C1 segment of cervical spinal cord (tissue), 14 donors: ENCODE results near the gene UQCRC1.

Source experiments
- DNase-seq, 14 donors: peaks; one replicate each; lab custom pipeline; 2025; lab: John Stamatoyannopoulos, UW

UQCRC1 gene

DNA sequence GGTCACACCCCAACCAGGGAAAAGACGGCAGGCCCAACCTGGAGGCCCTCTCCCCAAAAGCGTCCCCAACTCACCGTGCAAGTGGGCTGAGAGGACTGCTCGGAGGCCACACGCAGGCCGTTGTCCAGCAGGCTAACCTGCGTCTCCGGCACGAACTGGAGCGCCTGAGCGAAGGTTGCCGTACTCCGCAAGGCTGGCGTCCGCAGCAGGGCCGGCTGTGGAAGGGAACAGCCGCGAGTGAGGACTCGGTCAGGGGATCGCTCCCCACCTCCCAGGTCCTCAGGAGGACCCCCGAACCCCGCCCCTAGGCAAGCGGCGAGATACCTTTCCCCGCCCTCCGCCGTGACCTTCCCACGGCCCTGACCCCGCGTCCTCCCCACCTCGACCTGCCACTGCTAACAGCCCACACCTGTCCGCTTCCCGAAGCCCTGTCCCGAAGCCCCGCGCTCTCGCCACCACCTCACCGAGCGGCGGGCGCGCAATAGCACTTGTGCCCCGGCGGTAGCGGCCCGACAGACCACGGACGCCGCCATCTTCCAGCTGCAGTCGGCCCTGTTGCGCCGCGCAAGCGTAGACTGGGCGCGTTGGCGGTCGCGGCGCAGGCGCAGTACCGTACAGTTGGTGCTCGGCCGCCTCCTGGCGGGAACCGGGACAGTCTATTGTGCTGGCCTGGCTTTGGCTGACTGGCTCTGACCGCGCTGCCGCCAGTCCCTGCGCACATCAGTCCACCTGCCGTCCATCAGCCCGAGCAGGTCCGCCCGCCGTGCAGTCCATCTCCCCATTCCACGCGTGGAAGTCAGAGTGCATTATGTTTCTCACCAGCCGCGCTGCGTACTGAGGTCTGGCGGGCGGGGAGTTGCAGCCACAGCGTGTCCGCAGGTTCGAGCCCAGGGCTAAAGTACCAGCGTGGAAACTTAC, at the start of gene UQCRC1:
Gene UQCRC1 (minus strand): TSS at position 559 of the 918 bp plus-strand sequence. CDS start 26 bp downstream, at position 533.
- peak; percentile 37 to 93 (median 85) for DNase-seq

DNA sequence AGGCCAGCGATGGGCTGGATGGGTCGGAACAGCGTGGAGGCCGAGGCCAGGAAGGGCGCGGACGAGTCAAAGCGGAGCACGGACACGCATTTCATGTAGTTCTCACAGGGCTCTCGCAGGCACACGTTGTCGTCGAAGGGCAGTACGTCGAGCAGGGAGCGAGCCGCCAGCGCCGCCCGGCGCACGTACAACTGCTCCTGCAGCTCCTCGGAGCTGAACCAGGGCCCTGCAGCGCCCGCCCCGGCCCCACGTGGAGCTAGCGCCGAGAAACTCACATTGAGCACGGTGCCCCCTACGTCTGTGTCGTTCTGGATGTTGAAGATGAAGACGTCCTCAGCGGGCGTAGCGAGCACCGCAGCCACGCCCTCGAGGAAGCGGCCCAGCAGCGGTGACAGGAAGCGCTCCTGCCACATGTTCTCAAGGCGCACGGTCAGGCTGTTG, 47.4 kb upstream of the UQCRC1 start:
- no peak for DNase-seq

DNA sequence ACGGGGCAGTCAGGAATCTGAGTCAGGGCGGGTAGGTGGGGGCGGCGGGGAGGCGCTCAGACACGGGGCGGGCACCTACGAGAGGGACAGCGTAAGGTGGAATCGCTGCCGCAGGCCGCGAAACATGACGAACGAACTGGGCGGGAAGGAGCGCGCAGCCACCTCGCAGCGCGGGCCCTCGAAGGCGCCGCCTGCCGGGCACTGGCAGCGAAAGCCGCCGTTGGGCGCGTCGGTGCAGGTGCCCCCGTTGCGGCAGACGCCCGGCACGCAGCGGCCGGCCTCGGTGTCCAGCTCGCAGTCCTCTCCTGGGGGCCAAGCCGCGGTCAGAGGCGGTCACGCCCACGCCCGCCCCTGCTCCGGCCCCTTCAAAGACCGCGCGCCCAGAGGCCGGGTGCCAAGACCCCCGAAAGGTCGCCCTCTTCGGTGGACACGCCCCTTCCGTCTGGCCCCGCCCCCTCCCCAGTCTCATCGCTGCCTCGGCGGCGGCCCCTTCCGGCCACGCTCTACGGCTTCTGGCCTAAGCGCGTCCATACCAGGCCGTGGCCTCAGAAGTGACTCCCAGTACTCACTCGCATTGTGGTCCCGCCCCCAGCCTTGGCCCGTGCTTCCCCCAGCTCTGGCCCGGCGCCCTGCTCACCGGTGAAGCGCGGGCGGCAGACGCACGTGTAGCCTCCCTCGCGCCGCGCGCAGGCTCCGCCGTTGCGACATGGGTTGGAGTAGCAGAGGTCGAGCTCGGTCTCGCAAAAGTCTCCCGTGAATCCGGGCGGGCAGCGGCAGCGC, 46.8 kb upstream of the UQCRC1 start:
- DNase-seq = peak in 11 of 14 donors; percentile 11 to 58 (median 30)

DNA sequence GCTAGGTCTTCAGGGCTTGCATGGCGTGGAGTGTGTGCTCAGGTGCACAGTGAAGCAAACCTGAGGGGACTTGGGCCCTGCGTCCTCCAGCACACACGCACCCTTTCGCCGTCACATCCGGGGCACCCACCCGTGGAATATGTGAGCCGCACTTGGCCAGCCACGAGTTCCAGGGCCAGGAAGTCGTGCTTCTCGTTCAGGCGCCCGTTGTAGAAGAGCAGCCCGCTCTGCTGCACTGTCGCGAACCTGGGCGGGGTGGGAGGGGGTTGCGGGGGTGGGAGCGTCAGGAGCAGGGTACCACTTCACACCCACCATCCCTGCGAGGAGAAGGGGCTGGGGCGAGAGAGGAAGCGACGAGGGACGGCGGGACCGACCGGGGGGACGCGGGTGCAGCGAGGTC, 46.2 kb upstream of the UQCRC1 start:
- no peak for DNase-seq

DNA sequence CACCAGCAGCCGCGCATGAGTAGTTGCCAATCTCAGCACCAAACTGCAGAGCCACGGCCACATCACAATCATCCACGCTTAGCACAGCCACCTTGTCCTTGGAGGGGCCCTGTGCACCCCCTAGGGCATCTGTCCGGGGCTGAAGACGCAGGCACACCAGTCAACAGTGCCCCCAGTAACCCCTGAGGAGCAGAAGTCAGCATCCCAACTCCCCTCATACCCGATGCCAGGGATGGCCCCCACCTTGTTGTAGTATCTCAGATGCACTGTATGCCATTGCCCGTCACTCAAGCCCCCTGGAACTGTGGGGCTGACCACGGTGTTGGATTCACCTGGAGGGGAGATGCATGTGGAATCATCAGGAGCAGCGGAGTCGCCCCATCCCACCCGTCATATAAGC, 45.6 kb upstream of the UQCRC1 start:
- no peak for DNase-seq

DNA sequence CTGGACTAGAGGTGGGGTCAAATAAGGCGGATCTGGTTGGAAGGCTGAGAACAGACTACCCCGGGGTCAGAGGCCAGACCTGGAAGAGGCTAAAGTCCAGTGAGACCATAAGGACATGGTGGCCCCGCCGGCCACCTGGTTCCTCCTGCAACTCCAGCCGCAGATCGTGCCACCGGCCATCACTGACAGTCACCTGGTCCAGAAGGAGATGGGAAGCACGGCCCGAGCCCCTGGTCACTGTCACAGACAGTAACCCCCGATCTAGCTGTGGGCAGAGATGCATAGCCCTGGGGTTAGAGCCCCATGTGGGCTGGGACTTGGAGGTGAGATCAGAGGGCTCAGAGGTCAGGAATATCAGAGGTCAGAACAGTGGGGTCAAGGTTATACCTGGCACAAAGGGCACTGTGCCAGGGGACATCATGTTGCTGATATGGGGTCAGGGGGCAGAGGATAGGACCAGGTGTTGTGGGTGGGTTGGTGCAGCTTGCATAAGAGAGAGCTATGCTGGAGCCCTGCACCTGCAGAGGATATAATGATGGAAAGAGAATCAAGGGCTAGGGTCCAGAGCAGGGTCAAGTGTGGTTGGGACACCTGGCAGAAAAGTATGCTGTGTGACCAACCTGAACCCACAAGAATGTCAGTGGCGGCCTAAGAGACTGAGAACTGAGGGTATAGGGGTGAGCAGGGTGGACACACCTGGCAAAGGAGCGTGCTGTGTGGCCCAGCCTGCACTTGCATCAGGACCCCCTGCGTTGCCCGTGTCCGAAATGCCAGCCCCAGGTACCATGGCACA, 43.7 kb upstream of the UQCRC1 start:
- DNase-seq = no peak

DNA sequence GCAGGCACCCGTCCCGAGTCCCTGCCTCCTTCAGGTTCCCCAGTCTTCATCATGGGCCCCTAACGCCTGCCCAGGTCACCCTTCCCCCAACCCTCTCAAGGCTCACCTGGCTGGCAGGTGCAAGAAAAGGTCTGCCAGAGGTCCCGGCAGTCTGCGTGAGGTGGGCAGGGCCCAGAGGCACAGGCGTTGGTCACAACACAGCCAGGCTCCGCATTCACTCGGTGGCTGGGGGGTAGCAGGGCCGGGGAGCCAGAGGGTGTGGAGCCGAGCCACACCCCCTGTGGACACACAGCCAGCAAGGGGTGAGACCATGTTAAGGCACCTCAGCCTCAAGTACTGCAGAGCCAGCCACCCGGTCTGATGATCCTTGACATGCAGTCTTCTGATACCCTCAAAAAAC, 42.3 kb upstream of the UQCRC1 start:
- DNase-seq = no peak

DNA sequence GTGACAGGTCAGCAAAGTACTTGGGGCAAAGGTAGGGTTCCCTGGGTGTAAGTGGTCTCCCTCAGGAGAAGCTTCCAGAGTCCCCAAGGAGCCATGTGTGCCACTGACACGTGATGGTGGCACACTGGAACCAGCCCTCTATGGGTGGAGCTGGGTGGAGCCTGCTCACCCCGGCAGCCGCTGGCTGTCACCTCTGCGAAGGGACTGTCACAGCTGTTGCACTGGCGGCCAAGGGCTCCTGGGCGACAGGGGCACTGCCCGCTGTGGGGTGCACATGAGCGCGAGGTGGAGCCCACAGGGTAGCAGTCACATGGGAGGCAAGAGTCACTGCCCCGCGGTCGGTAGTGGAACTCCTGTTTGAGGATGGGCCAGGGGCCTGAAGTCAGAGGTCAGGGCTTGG, 41.3 kb upstream of the UQCRC1 start:
- DNase-seq = no peak

DNA sequence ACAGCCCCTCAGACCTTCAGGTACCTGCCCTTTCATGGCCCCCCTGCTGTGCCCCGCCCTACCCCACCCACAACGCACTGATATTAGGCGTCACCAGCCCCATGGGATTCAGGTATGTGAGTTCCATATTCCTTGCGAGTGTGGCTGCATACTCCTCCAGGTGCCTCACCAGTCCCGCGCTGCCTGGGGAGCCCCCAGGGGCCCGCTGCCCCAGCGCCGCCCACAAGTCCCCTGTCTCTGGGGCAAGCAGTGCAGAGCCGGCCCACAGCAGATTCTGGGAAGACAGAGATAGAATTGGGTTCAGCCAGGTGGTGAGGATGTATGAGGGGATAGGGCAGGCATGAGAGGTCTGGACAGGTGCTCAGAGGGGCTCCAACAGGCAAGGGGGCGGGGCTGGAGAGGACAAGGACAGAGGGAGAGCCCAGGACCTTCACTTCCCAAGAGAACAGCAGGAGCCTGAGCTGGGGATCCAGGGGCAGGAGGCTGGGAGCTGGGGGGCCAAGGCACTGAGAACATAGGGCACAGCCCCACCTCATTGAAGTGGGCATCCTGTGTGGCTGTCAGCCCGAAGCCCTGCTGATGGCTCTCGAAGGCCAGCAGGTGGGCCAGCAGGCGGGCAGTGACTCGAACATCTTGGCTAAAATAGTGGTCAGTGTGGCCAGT, 38.9 kb upstream of the UQCRC1 start:
- DNase-seq = no peak

DNA sequence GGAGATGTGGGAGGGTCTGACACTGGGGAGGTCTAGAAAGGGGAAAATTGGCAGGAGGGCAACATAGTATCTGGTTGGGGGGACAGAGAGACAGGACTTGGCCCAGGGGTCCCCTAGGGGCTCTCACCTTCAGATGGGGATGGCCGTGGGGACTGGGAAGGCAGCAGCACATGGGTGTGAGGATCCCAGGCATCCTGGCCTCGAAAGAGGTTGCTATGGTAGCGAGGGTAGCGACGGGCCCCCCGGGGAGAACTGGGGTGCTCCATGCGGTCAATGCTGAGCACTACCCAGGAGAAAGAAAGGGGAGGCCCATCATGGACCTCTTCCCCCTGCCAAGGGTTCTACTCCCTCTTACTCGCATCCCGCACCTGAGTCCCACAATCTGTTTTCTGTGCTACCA, 38.3 kb upstream of the UQCRC1 start:
- DNase-seq = no peak

DNA sequence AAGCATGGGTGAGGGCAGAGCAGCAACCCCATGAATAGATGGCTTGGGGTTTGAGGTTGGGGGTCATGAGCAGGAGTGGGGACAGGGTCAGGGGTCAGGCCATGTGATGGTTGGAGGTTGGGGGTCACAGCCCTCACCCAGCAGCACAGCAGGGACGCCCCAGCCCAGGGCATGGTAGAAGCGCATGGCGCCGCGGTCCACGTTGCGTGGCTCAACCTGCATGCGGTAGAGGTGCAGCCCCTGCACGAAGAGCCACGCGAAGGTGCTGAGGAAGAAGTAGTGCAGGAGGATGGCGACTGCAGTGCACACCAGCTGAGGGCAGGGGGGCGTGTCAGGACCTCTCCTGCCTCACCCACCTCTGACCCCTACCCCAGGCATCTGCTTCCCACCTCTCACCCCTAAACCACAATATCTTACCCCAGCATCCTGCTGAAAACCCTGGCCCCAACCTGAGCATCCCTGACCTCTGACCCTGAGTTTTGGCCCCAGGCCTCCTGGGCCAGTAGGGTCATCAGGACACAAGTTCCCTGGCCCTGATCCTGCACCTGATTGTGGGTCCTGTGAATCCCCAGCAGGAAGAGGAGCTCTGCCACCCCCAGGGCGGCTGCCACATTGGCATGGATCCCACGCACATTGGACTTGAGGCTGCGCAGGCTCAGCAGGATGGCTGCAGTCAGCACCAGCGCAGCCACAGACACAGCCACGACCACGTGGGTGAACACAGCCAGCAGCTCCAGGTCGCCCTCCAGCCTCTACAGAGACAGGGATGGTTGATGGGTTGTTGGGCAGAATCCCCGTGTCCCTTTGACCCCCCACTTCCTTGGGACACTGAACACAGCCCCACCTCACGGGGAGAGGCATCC, 35.7 kb upstream of the UQCRC1 start:
- DNase-seq = no peak

DNA sequence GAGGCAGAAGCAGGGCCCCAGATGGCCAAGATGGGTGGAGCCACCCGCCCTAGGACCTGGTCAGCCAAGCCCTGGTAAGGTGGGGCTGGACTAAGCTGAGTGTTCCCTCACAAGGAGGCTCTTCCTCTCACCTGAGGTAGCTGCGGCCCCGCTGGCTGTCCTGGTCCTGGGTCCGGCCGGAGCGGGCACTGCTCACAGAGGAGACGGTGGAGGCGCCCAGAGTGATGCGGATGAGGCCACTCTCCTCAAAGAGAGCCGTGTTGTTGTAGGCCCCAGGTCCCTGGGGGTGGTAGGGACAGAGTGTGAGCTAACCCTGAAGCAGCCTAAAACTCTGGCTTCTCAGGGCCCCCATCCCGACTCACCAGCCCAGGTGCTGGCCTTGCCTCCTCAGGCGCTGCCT, 33.2 kb upstream of the UQCRC1 start:
- no peak for DNase-seq

DNA sequence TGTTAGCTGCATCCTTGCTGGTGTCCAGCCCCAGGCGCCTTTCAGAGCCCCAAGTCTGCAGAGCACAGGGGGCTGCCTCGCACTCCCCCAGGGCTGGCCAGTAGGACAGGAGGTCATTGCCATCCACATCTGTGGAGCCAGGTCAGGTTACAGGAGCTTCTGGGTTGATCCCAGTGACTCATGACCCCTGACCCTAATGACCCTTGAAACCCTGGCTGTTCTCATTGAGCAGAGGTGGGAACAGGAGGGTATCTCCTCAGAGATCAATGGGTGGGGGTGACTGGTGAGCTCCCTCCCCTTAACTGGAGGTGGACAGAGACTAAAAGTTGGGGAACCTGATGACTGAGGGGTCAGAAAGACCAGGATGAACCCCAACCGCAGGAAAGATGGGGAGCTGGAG, 31.9 kb upstream of the UQCRC1 start:
- DNase-seq = no peak

DNA sequence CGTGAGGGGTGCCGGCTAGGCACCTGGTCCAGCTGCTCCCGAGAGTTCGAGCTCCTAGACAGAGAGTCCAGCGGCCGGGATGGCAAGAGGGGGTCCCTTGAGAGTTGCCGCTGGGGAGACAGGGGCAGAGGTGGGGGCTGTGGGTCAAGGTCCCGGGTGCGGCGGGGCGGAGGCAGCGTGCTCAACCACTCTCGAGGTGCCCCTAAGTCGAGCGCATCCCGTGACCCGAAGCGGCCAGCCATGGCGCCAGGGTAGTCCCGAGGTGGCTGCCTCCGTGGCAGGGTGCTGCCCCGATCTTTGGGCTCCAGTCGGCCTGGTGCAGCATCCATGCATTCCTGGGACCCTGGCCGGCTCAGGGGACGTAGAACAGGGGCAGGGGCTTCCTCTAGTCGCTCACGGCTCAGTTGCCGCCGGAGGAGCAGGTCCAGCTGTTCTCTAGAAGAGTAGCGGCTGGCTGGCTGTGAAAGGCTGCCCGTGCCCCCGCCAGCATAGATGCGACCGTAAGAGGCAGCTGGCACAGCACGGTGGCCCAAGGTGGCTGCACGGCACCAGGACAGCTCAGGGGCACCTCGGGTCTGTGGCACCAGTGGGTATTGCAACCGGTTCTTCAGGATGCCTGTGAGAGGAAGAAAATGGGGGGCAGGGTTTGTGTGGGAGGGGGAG, 30.6 kb upstream of the UQCRC1 start:
- DNase-seq = no peak

DNA sequence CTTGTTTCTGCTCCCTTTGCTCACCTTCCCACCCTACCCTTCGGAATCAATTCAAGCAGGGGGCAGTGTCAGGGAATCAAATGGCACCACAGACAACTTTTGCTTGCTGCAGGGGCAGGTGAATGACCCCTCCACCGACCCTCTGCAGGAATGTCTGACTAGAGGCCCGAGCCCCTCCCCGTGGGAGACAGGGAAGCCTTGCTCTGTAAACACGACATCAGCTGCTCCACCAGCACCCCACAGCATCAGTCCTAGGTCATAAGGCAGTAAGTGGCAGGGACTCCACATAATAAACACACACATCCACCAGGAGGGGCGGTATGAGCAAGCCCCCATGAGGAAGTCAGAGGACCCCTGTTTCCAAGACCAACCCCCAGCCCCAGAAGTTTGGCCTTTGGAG, 27.9 kb upstream of the UQCRC1 start:
- no peak for DNase-seq

DNA sequence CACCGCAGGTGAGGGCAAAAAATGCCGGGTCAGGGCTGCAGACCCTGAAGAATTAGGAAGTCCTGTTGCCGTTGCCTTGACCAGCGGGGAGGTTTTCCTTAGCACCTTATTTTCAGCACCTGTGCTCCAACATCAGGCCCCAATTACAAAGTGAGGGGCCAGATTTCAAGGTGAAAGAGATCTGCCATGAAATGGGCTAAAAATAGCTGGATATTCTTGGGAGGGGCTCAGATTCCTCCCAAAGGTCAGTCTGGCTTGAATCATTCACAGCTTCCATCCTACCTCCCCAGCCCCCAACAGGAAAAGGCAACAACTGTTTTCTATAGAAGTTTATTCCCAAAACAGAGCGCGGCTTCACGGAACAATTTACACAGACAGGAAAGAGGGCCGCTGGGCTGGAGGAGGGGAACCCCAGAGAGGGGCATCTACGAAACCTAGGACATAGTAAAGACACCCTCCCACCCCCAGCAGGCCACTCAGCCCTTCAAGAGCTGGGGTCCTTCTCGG, 26.8 kb upstream of the UQCRC1 start:
- no peak for DNase-seq

DNA sequence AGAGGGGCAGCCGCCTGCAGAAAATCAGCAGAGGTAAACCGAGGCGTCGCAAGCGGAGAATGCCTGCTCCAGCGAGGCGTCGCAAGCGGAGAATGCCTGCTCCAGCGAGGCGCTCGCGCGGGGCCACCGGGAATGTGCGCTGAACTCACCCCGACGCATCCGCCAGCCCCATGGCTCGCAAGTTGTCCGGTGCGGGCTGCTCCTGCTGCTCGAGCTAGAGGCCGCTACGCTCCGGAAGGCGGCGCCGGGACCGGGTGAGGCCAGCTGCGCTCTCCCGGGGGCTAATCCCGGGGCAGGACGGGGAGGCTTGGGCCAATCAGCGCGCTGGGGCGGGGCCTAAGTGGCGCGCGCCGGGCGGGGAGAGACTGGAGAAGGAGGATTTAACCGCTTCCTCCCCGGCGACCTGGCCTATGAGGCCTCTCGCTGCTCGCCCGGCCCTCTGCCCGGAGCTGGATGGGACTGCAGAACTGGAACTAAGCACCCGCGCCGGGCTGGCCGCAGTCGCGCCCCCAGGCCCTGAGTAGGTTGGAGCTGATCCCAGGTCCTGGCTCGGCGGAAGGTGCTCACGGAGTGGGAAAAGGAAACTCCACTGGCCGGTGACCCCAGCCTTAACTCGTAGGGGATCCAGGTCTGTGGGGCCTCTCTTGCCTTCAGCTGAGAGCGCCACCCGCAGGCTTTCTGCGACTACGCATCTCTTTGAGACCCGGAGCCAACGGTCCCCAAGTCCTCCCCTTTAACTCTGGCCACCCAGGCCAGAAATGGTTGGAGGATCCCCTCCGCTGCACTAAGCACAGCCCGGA, 26.0 kb upstream of the UQCRC1 start, which contains the start of gene SLC26A6:
Gene SLC26A6 (minus strand): TSS at position 240 of the 800 bp plus-strand sequence. CDS start 68 bp downstream, at position 172.
- DNase-seq = peak; percentile 72 to 99 (median 91)

DNA sequence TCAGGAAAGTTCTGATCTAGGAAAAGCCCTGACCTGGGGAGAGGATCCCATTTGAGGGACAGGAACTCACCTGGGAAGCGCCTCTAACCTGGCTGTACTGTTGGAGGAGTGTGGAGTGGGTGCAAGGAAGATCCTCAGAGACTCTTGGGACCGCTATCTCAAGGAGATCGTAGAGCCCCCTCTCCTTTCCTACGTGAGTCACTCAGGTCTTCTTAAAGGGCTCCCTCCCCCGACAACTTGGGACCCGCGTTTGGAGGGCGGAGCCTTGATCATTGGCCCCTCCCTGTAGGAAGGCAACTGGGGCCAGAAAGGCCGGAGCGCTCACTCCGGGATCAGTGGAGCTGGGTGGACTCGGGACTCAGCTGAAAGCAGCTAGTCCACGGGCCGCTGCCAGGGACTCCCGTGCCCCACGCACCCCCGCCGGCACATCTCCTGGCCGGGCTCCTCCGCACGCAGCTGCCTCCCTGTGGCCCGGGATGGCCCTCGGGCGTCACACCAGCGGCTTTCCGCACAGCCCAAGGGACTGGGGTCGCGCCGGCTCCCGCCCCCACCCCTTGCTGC, 25.3 kb upstream of the UQCRC1 start:
- peak in 4 of 14 donors; percentile 17 to 60 (median 44) for DNase-seq
